Measurements from ENCODE around the gene ARSG.
"Not testable (repeated sequence)": the region's sequence is repeated elsewhere in the genome, so short reads cannot be mapped to it uniquely, and the experiment has no call there.

The ARSG gene

GRCh38 chr17:68290955-68291835 lies at the start of gene ARSG, which contains the start of gene SLC16A6:
Gene ARSG (plus strand): TSS chr17:68291495. CDS start chr17:68307494, 15,999 bp downstream.
Gene SLC16A6 (minus strand): TSS chr17:68291127. CDS start chr17:68278320, 12,807 bp downstream.
- peak; percentile 80 to 81 for DNase-seq

DNA sequence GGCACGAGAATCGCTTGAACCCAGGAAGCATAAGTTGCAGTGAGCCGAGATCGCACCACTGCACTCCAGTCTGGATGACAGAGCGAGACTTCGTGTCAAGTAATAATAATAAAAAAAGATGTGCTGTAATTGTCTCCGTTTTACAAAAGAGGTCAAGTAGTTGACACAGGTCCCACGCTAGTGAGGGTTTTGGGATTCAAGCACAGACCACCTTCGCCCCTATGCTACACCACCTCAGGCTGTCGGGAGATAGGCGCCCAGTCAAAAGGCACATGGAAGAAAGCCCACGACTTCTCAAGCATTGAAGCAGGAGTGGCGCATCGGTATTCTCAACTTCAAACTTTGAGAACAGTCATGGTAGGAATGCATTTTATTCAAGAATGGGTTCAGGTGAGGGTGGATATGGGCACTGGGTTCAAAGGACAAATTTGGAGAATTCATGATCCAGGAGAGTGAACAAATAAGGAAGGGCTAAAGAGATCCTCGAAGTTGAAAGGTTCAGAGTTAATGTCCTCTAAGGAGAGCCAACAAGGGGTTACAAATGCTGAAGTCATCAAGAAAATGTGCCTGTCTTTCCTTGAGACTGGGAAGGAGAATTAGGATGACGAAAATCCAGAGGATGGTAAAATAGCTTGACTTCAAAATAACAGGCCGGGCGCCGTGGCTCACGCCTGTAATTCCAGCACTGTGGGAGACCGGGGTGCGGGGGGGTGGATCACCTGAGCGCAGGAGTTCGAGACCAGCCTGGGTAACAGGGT lies 44.8 kb upstream of the ARSG start:
- no peak for DNase-seq

GRCh38 chr17:68247445-68248198 lies 43.7 kb upstream of the ARSG start, which contains the start of gene AMZ2:
Gene AMZ2 (plus strand): TSS chr17:68248043. CDS start chr17:68250188, 2,145 bp downstream.
- peak; percentile 94 to 98 for DNase-seq

- no peak for DNase-seq
Measured at GRCh38 chr17:68248199-68248825, 43.0 kb upstream of the ARSG start.

- peak in 1 of 2 experiments; percentile 41 for DNase-seq
Measured at GRCh38 chr17:68248891-68249290, 42.4 kb upstream of the ARSG start.

- DNase-seq, result no peak
Measured at GRCh38 chr17:68249354-68249765, 41.9 kb upstream of the ARSG start.

DNA sequence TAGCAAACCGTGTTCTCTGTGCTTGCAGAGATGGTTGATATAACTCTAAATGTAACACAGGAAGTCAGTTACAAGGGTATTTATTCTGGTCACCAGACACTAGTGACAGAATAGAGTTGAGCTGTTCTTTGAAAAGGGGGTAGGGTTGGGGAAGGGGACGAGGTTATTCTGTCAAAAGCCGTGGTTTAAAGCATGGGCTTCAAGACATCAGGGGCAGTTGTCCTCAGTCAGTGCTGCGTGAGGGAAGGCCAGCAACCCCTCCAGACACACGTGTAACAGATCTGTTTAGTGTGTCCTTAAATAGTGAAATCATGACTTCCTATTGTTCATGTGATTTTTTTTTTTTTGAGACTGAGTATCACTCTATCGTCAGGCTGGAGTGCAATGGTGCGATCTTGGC lies 37.9 kb upstream of the ARSG start:
- DNase-seq, result not testable (repeated sequence)

DNA sequence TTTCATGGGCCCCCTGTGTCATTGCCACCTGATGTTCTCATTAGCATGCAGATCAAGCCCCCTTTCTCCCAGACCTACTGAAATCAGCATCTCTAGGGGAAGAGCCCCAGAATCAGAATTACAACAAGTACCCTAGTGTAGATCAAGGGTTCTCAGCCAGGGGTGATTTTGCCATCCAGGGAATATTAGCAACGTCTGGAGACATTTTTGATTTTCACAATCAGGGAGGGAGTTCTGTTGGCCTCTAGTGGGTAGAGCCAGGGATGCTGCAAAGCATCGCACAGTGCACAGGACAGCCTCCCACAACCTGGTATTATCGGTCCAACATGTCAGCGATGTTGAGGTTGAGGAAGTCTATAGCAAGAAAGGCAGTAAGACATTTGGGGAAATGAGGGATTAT lies 36.1 kb upstream of the ARSG start:
- DNase-seq, result no peak

- peak in 1 of 2 experiments; percentile 31 for DNase-seq
Measured at GRCh38 chr17:68255731-68256538, 35.4 kb upstream of the ARSG start.

- DNase-seq, result not testable (repeated sequence)
Measured at GRCh38 chr17:68256701-68257100, 34.6 kb upstream of the ARSG start.

GRCh38 chr17:68257934-68258333 lies 33.4 kb upstream of the ARSG start:
- no peak for DNase-seq

GRCh38 chr17:68258890-68259647 lies 32.2 kb upstream of the ARSG start:
- DNase-seq, result peak; percentile 64 to 82

DNA sequence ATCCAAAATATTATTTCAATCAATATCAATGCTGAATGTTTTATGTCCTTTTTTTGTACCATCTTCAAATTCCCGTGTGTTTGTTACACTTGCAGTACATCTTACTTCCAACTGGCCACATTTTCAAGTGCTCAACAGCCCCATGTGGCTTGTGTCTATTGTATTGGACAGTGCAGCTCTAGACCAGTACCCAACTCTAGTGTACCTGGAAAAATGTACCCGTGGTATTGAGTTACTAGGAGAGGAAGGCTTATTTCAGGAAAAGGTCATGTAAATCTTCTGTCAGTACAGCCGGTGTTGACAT lies 31.7 kb upstream of the ARSG start:
- DNase-seq, result not testable (repeated sequence)

GRCh38 chr17:68260051-68260762 lies 31.1 kb upstream of the ARSG start:
- no peak for DNase-seq

DNA sequence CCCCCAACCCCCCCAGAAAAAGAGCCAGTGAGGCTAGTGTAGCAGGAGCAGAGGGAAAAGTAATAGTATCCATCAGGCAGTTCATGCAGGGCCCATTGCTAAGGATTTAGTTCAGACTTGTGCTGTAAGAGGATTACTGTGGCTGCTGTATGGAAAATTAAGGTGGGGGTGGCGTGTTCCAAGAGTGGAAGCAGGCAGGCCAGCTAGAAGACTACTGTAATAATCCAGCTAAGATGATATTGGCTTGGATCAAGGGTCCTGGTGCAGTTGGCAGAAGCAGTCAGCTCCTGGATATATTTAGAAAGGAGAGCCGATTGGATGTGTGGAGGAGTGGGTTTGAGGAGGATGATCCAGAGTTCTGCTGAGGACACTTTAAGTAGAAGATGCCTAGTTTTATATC lies 28.8 kb upstream of the ARSG start:
- DNase-seq, result not testable (repeated sequence)

DNA sequence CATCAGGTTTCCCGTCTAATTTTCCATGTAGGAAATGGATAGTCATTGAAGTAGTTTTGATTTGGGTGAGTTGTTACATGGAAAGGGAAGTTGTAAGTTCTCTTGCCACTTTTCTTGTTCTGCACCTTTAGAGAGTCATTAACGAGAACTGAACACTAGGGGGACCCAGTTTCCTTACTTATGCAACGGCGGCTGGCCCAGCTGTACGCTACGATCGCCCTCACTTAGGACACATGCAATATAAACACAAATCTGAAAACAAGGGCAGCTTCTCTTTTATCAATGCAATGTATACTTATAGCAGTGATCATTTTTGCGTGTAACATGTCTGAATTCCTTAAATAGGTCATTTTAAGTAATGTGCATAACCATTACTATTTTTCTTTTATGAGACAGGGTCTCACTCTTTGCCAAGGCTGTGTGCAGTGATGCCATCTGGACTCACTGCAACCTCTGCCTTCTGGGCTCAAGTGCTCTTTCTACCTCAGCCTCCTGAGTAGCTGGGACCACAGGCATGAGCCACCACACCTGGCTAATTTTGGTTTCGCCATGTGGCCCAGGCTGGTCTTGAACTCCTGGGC lies 28.1 kb upstream of the ARSG start:
- not testable (repeated sequence) for DNase-seq

DNA sequence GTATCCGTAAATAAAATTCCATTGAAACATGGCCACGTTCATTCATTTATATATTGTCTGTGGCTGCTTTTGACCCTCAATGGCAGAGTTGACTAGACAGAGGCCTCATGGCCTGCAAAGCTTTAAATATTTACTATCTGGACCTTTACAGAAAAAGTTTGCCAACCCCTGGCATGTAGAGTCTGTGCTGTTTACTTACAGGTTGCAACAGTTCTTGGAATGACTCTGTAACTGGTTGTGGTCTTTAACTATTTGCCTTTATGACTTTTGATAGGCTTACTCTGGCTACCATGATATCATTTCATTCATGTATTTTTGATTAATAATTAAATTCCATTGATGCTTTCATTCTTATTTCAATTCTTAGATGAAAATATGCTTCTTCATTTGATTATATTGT lies 25.5 kb upstream of the ARSG start:
- DNase-seq, result not testable (repeated sequence)

- no peak for DNase-seq
Measured at GRCh38 chr17:68273722-68274121, 17.6 kb upstream of the ARSG start.

DNA sequence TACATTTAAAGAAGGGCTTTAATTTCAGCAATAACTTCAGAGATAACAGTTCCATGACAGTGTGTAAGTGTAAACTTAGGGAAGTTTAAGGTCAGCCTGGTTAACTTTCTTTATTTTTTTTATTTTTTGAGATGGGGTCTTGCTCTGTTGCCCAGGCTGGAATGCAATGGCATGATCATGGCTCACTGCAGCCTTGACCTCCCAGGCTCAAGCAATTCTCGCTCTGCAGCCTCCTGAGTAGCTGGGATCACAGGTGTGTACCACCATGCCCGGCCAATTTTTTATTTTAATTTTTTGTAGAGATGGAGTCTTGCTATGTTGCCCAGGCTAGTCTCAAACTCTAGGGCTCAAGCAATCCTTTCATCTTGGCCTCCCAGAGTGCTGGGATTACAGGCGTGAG lies 15.0 kb upstream of the ARSG start:
- DNase-seq, result not testable (repeated sequence)

DNA sequence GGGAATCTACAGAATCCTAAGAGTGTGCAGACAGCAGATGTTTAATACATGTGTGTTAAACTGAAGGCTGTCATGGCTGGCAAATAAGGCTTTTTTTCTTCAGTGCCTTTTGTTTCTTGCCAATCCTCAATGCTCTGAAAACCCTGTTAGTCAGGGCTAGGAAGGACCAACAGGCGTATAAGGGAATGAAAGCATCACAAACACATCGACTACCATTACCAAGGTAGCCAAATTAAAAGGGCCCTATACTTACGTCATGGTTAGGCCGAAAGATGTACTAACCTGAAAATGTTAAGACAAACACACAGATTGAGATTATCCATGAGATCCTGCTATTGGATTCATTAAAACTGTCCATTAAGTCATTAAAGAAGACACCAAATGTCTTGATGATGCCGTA lies 13.5 kb upstream of the ARSG start:
- no peak for DNase-seq
